HG02642 (cell line): ENCODE results near the gene ARFGAP3.

Source experiments
- ATAC-seq: cut with Tn5 transposase; IDR thresholded peaks from one replicate; pipeline ENCODE4 v1.9.1; 2021; ENCODE audit warnings: mild to moderate bottlenecking; ENCODE audit not compliant: unreplicated experiment, poor library complexity

ARFGAP3 gene

DNA sequence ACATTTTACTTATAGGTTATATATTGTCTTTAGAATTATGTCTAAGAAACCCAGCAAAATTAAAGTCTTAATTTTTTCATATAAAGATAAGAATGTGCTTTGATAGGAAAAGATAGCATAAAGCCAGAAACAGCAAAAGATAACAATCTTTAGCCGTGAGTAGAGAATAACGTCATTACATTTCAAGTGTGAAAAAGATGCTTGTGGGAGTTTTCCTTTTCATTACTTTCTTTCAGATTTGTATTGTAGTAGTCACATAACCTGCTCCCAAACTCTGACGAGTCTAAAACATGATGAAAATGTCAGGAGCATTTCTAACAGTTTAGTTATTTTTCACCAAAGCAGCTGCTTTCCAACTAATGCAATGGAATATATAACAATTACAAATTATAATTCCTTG lies 31.3 kb downstream of the ARFGAP3 start:
- ATAC-seq = no peak

DNA sequence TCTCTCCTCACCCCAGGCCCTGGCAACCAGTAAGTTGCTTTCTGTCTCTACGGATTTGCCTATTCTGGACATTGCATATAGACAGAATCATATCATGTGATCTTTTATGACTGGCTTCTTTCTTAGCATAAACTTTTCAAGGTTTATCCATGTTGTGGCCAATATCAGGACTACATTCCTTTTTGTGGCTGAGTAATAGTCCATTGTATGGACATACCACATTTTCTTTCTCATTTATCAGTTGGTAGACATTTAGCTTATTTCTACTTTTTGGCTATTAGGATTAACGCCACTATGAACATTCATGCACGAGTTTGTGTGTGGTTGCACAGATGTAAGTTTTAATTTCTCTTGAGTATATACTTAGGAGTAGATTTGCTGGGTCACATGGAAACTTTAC lies 35.7 kb downstream of the ARFGAP3 start:
- no peak for ATAC-seq

DNA sequence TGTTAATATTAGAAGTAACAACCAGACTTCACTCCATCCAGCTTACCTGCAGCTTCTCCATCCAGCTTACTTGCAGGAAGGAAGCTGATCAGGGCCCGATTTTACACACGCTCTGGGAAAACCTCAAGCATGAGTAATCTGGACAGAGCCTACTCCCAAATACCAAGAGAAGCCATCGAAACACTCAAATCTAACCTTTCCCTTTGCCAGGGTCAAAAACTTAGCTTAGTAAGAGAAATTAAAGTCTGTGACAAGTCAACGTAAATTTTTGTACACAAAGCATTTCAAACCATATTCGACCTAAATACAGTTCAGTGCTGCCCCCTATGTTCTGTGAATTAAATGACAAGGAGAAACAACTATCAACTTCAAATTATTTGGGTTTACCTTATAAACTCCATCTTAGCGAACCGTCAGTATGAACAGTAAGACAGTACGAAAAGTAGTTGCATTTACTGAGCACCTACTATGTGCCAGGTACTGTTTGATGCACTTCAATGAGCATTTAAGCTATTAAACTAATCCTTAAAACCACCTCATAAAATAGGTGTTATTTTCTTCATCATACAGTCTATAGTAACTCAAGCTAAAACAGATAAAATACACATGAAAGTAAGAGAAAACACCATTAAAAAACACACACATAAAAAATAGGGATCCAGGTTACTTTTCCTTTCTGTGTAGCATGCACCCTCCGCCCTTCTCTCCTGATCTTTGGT lies 36.9 kb downstream of the ARFGAP3 start:
- ATAC-seq = no peak

GRCh38 chr22:42819412-42820044 lies 37.5 kb downstream of the ARFGAP3 start:
- no peak for ATAC-seq

GRCh38 chr22:42817556-42817955 lies 39.5 kb downstream of the ARFGAP3 start:
- no peak for ATAC-seq

GRCh38 chr22:42816336-42816735 lies 40.7 kb downstream of the ARFGAP3 start:
- no peak for ATAC-seq

DNA sequence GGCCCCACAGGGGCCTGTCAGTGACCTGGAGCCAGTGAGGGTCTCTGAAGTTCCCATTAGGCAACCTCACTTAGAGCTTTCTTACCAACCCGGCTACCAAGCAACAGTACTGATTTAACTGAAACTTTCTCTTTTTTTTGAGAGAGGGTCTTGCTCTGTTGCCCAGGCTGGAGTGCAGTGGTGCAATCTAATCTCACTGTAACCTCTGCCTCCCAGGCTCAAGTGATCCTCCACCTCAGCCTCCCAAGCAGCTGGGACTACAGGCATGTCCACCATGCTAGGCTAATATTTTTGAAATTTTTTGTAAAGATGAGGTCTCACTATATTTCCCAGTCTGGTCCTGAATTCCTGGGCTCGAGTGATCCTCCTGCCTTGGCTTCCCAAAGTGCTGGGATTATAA lies 42.5 kb downstream of the ARFGAP3 start:
- no peak for ATAC-seq

- ATAC-seq = no peak
Measured at GRCh38 chr22:42814215-42814614, 42.9 kb downstream of the ARFGAP3 start.

- ATAC-seq = no peak
Measured at GRCh38 chr22:42813501-42813900, 43.6 kb downstream of the ARFGAP3 start.

DNA sequence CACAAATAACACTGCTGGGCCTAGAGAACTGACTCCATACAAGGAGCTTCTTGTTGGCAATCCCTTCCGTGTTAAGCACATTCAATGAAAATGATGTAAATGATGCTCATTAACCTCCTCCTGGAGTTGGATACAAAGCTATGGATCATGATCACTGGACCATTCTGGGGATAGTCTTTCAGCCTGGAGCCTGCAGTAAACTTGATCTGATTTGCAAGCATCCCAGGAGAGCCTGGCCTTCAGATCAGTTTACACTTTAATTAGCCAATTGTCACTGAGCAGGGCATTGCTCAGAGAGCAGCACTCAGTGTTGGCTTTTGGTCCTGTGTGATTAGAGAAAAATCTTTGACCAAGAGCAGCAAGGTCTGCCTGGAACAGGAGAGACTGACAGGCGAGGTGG lies 45.6 kb downstream of the ARFGAP3 start:
- no peak for ATAC-seq

- no peak for ATAC-seq
Measured at GRCh38 chr22:42808521-42808920, 48.6 kb downstream of the ARFGAP3 start.

- no peak for ATAC-seq
Measured at GRCh38 chr22:42807185-42807584, 49.9 kb downstream of the ARFGAP3 start.

DNA sequence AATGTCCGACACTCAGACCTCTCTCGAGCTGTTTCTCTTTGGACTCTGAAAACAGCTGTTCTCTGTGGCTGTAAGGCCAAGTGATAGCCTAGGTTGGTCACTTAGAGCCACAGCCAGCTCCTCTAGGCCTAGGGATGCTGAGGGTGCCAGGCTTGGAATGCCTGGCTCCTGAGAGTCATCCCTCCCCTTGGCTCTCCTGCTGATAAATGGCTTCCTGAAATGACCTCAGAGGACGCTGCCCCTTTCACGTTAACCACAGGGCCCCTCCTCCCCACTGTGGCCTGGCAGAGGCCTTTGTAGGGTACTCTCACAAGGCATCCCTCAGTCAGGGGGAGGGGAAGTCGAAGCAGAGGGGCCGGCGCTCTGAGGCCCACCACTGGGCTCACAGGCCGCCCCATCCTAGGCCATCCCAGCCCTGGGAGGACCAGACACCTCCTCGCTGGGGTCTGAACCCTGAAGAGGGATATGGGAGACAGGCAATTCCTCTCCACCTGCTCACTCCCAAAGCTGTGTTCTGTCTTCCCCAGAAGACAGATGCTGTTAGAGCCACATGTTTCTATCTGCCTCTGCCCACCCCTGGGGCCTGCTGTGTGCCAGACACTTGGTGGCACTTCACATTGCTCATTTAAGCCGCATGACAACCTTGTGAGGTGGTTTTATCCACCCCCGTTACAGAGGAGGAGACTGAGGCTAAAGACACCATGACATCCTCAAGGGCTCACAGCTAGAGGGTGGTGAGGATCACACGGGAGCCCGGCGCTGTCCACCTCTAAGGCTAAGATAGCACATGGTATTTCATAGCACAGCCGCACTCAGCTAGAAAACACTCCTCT lies 50.9 kb downstream of the ARFGAP3 start:
- no peak for ATAC-seq

- no peak for ATAC-seq
Measured at GRCh38 chr22:42805016-42805997, 51.8 kb downstream of the ARFGAP3 start.

DNA sequence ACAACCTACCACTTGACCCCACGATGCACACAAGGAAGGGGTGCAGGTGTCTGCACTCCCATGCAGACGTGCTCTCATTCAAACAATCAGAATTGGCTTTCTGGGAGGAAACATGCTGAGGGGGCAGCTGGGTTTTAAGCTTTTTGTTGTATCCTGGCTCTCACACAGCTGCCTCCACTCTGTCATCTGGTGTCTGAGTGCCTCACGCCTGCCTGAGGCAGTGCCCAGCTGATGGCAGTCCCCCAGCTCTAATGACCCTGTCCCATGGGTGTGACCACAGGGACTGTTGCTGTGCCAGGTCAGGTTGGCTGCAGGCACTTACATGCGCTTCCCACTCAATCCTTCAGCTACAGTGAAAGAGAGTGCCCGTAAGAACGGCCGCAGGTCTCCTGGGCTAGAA lies 53.7 kb downstream of the ARFGAP3 start:
- no peak for ATAC-seq

GRCh38 chr22:42801252-42802080 lies 55.6 kb downstream of the ARFGAP3 start:
- ATAC-seq = no peak

- no peak for ATAC-seq
Measured at GRCh38 chr22:42800451-42801251, 56.4 kb downstream of the ARFGAP3 start.
